WTC11 (cell line): ENCODE data around the gene ESRRG.

ENCODE experiments used
- ETV6 ChIP-seq: sonication (generic); formaldehyde crosslinking; IDR thresholded peaks from 2 replicates; pipeline ENCODE4 v1.8.1; 2022; ENCODE audit warnings: mild to moderate bottlenecking, missing genetic modification reagents
- FOXJ3 ChIP-seq: sonication (generic); formaldehyde crosslinking; IDR thresholded peaks from 2 replicates; pipeline ENCODE4 v1.9.0; 2021; ENCODE audit warnings: missing genetic modification reagents, mild to moderate bottlenecking, borderline replicate concordance
- NR2C2 ChIP-seq: sonication (generic); formaldehyde crosslinking; IDR thresholded peaks from 2 replicates; pipeline ENCODE4 v1.8.0; 2022; ENCODE audit warnings: mild to moderate bottlenecking, missing genetic modification reagents
- SMAD3 ChIP-seq: sonication (generic); formaldehyde crosslinking; IDR thresholded peaks from 2 replicates; pipeline ENCODE4 v1.8.0; 2022; ENCODE audit warnings: missing genetic modification reagents, mild to moderate bottlenecking, borderline replicate concordance
- TCF7 ChIP-seq: sonication (generic); formaldehyde crosslinking; IDR thresholded peaks from 2 replicates; pipeline ENCODE4 v1.8.0; 2022; ENCODE audit warnings: mild to moderate bottlenecking, low read depth, missing genetic modification reagents, moderate library complexity
- TEAD1 ChIP-seq: sonication (generic); formaldehyde crosslinking; IDR thresholded peaks from 2 replicates; pipeline ENCODE4 v1.8.0; 2022; ENCODE audit warnings: mild to moderate bottlenecking, missing genetic modification reagents
- ZNF263 ChIP-seq: sonication (generic); formaldehyde crosslinking; IDR thresholded peaks from 2 replicates; pipeline ENCODE4 v1.8.1; 2022; ENCODE audit warnings: low read depth, mild to moderate bottlenecking, moderate library complexity, missing genetic modification reagents
- ZNF396 ChIP-seq: fragments of 250-450 bp; sonication (Bioruptor Pico); IDR thresholded peaks from 2 replicates; pipeline ENCODE4 v1.8.0; 2021; ENCODE audit warnings: mild to moderate bottlenecking, moderate library complexity, borderline replicate concordance
- ZNF423 ChIP-seq: fragments of 250-450 bp; sonication (Bioruptor Pico); IDR thresholded peaks from 2 replicates; pipeline ENCODE4 v2.1.2; 2022; ENCODE audit warnings: mild to moderate bottlenecking, moderate library complexity
- TF ChIP-seq, protein P1 (sequence below): fragments of 200-600 bp; IDR thresholded peaks from 2 replicates; pipeline ENCODE4 v1.8.0; 2022; ENCODE audit warnings: antibody characterized with exemption
- TF ChIP-seq, protein P2 (sequence below): sonication (generic); formaldehyde crosslinking; IDR thresholded peaks from 2 replicates; pipeline ENCODE4 v1.8.1; 2023; ENCODE audit warnings: mild to moderate bottlenecking, missing genetic modification reagents, moderate library complexity
- TF ChIP-seq, protein P3 (sequence below): sonication (generic); formaldehyde crosslinking; IDR thresholded peaks from 2 replicates; pipeline ENCODE4 v1.8.0; 2022; ENCODE audit warnings: mild to moderate bottlenecking, missing genetic modification reagents
- TF ChIP-seq, protein P4 (sequence below): sonication (generic); formaldehyde crosslinking; IDR thresholded peaks from 2 replicates; pipeline ENCODE4 v1.8.1; 2022; ENCODE audit warnings: mild to moderate bottlenecking, missing genetic modification reagents, moderate library complexity, borderline replicate concordance

DNA sequence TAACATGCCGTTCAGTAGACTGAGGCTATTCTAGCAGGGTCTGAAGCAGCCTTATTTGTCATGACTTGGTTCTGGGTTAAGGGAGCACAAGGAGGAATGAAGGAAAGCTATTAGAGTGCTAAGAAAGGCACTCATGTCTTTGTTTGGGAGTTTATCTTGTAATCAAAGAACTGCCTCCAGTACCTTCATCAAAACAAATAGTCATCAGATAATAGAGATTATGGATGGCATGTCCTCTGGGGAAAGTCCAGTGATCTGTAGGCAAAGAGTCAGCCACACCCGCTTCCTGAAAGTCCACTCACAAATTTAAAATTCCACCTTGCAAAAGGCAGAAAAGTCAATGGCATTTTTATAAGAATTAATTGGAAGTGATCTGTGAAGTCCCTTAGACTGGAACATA is 56.8 kb downstream of the ESRRG start:
- TF ChIP-seq, protein P1, sequence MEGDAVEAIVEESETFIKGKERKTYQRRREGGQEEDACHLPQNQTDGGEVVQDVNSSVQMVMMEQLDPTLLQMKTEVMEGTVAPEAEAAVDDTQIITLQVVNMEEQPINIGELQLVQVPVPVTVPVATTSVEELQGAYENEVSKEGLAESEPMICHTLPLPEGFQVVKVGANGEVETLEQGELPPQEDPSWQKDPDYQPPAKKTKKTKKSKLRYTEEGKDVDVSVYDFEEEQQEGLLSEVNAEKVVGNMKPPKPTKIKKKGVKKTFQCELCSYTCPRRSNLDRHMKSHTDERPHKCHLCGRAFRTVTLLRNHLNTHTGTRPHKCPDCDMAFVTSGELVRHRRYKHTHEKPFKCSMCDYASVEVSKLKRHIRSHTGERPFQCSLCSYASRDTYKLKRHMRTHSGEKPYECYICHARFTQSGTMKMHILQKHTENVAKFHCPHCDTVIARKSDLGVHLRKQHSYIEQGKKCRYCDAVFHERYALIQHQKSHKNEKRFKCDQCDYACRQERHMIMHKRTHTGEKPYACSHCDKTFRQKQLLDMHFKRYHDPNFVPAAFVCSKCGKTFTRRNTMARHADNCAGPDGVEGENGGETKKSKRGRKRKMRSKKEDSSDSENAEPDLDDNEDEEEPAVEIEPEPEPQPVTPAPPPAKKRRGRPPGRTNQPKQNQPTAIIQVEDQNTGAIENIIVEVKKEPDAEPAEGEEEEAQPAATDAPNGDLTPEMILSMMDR, result no peak
- TF ChIP-seq TEAD1 (no peak), ETV6 (no peak), SMAD3 (CRISPR knock-in tag) (no peak), ZNF423 (CRISPR knock-in tag) (no peak), ZNF263 (no peak), TCF7 (CRISPR knock-in tag) (no peak), FOXJ3 (CRISPR knock-in tag) (no peak), ZNF396 (no peak), NR2C2 (CRISPR knock-in tag) (no peak)
- TF ChIP-seq, protein P2, sequence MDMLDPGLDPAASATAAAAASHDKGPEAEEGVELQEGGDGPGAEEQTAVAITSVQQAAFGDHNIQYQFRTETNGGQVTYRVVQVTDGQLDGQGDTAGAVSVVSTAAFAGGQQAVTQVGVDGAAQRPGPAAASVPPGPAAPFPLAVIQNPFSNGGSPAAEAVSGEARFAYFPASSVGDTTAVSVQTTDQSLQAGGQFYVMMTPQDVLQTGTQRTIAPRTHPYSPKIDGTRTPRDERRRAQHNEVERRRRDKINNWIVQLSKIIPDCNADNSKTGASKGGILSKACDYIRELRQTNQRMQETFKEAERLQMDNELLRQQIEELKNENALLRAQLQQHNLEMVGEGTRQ (CRISPR knock-in tag), result no peak
- TF ChIP-seq, protein P3, sequence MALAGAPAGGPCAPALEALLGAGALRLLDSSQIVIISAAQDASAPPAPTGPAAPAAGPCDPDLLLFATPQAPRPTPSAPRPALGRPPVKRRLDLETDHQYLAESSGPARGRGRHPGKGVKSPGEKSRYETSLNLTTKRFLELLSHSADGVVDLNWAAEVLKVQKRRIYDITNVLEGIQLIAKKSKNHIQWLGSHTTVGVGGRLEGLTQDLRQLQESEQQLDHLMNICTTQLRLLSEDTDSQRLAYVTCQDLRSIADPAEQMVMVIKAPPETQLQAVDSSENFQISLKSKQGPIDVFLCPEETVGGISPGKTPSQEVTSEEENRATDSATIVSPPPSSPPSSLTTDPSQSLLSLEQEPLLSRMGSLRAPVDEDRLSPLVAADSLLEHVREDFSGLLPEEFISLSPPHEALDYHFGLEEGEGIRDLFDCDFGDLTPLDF (CRISPR knock-in tag), result no peak
- TF ChIP-seq, protein P4, sequence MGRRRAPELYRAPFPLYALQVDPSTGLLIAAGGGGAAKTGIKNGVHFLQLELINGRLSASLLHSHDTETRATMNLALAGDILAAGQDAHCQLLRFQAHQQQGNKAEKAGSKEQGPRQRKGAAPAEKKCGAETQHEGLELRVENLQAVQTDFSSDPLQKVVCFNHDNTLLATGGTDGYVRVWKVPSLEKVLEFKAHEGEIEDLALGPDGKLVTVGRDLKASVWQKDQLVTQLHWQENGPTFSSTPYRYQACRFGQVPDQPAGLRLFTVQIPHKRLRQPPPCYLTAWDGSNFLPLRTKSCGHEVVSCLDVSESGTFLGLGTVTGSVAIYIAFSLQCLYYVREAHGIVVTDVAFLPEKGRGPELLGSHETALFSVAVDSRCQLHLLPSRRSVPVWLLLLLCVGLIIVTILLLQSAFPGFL (CRISPR knock-in tag), result no peak
